Head of caudate nucleus (tissue), 42 donors: ENCODE measurements around the gene CNKSR1.

Experiments
- DNase-seq, 42 donors: peaks; one replicate each; pipeline versions ENCODE4 v3.0.0 to v3.0.0-alpha.2; 2020 to 2021; ENCODE audit warnings: mixed read lengths in 7 of 42
- intact Hi-C: fragments of 100-400 bp; cut with DNase I; formaldehyde crosslinking; loops from one replicate; pipeline ENCODE4 v1.15.0; 2022

The CNKSR1 gene

DNA sequence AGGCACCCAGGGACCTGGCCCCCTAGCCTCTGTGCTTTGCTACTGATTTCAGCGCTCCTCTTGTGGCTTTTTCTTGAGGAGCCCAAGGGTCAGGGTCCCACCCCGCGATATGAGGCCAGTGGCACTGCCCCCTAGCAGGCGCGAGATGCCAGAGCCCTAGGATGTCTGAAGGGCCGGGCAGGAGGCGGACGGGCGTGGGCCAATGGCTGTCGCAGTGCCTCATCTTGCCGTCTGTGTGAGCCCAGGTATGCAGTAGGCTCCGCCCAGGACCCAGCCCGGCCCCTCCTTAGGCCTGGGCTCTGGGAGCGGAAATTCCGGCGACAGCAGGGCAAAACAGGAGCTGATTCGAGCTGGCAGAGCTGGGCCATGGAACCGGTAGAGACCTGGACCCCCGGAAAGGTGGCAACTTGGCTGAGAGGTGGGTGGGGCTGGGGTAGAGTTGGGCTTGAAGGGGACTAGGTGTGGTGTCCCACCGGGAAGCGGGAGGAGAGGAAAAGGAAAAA, at the start of gene CNKSR1:
TSS of gene CNKSR1 (plus strand) at position 310 of the 503 bp plus-strand sequence. CDS start at position 367, 57 bp downstream.
- intact Hi-C loops: no loop called here
- DNase-seq: no peak

DNA sequence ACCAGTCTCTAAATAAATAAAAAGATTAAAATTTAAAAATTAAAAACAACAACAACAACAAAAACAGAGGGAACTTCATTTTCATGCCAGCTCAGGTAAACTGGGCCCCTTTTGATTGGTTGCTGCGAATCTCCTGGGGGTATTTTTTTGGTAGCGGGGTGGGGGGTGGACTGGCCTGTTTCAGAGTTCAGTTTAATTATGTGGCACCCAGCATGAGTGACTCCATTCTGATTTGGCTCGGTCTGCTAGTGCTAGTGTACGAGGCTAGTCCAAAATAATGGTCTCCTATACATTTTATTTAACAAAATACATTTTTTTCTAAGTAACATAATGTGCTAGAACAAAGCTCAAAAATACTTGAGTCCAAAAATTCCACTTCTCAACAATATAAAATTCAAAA, 47.5 kb upstream of the CNKSR1 start:
- DNase-seq: peak in 1 of 42 donors; percentile 31
- intact Hi-C loops: no loop called here

DNA sequence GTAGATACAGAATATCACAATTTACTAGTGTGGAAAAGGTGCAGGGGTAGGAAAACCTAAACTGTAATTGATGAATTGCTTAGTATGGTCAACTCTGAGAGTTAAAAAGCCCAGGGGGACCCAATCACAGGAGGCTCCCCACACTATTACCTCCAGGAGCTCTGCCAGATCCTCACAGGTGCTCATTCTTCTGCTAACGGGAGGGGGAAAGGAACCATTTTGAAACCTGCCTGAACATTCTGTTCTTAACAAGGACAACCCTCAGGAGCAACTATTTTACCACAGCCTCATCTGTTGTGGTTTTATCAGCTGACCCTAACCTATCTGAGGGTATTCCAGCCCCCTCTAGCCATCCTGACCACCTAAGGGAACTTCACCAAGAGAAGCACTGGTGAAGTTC, 46.6 kb upstream of the CNKSR1 start:
- peak in 1 of 42 donors; percentile 8 for DNase-seq
- intact Hi-C loops: no loop called here

DNA sequence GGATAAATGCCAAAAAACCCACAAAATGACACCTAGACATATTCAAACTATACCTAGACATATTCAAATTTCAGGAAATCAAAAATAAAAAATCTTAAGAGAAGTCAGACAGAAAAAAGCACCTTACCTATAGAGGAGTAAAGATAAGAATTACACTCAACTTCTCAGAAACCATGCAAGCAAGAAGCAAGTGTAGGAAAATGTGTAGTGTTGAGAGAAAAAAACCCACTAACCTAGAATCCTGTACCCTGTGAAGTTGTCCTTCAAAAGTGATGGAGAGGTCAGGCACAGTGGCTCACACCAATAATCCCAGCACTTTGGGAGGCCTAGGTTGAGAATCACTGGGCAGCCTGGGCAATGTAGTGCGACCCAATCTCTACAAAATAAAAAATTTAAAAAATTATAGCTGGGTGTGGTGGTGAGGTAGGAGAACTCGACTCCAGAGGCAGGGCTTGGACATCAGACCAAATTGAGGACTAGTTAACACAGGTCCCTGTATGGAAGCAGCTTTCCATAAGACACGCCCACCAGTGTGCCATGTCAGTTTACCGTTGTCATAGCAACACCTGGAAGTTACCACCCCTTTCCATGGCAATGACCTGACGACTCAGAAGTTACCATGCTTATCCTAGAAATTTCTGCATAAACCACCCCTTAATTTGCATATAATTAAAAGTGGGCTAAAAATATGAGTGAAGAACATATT, 45.0 kb upstream of the CNKSR1 start:
- DNase-seq: peak in 3 of 42 donors; percentile 27 to 56 (median 29)
- intact Hi-C loops: no loop called here

- DNase-seq: no peak
- intact Hi-C loops: no loop called here
Observed at GRCh38 chr1:26132834-26133167, 44.5 kb upstream of the CNKSR1 start.

- intact Hi-C loops: no loop called here
- DNase-seq: no peak
Observed at GRCh38 chr1:26134466-26134865, 42.8 kb upstream of the CNKSR1 start.

- intact Hi-C loops: no loop called here
Observed at GRCh38 chr1:26138974-26139558, 38.2 kb upstream of the CNKSR1 start.

GRCh38 chr1:26142159-26142558, 35.1 kb upstream of the CNKSR1 start:
- intact Hi-C loops: no loop called here
- DNase-seq: peak in 1 of 42 donors; percentile 10

More at GRCh38 chr1:26138974-26139558, 38.2 kb upstream of the CNKSR1 start:
- DNase-seq: no peak

- peak; percentile 66 to 96 (median 87) for DNase-seq
- intact Hi-C loops: loop anchor here (2.0 to 5.0 kb wide), 2 partner anchors 40 to 108 kb away; no protein-coding TSS in a partner anchor
Observed at GRCh38 chr1:26145041-26145959, 32.0 kb upstream of the CNKSR1 start.

GRCh38 chr1:26145960-26146294, 31.4 kb upstream of the CNKSR1 start:
- DNase-seq: peak in 1 of 42 donors; percentile 13
- intact Hi-C loops: loop anchor here (2.0 to 5.0 kb wide), 2 partner anchors 41 to 109 kb away; no protein-coding TSS in a partner anchor

DNA sequence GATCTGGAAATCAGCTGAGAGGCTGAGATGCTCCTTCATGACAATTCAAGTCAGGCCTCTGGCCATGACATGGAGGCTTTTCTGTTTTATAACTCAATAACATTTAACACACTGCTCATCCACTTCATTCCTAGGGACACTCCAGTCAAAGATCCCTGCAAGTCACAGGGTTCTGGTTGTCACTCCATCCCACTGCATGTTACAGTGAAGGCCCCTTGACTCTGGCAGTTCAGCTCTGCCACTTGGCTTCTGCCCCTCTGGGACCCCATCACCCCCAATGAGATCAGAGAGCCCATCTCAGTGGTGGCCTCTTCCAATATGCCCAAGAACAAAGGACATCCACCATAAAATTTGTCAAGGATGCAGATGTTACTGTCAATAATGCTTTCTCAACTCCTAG, 28.4 kb upstream of the CNKSR1 start:
- DNase-seq: peak in 3 of 42 donors; percentile 3 to 15 (median 7)
- intact Hi-C loops: loop anchor here (5.0 kb wide), 1 partner anchor 112 kb away; no protein-coding TSS in a partner anchor

GRCh38 chr1:26153966-26154532, 23.2 kb upstream of the CNKSR1 start:
- intact Hi-C loops: no loop called here
- peak in 3 of 42 donors; percentile 7 to 27 (median 22) for DNase-seq

- DNase-seq: peak in 2 of 42 donors; percentile 20 to 22
- intact Hi-C loops: no loop called here
Observed at GRCh38 chr1:26154750-26155149, 22.5 kb upstream of the CNKSR1 start.

DNA sequence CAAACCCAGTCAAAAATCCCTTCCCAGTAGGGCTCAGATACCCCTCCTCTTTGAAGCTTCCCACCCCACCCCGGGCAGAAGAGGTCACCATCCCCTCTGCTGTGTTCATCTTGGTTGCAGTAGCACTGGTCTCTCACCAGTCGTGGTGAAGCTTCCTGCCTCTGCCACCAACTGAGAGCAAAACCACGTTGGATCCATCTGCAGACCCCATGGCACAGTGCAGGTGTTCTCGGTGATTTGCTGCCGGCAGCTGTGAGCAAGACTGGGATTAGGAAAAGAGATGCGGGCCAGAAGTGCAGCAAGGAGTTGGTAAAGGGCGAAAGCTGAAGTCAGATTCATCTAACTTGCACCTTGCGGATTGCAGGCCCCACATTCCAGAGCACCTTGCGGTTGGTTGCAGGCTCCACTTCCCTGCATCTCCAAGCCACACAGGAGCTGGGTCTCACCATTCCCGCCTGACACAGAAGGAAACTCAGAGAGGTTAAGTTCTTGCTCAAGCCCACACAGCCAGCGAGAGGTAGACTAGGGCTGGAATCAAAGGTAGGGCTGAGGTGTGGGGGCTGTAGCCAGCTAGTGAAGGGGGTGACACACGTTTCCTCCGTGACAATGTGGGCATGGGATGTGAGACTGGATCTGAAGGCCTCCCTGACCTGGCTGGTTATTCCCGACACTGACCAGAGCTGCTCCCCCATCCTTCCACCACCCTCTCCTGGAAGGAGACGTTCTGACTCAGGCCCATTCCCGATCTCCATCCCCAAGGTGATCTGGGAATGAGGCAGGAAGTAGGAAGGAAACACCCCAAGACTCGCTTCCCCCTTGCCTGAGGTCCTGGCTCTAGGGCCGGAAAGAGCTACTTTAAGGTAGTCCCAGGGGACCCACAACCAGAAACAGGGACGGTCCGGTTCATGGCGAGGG, 21.7 kb upstream of the CNKSR1 start:
- intact Hi-C loops: no loop called here
- peak in 3 of 42 donors; percentile 1 to 26 (median 26) for DNase-seq

- intact Hi-C loops: no loop called here
- DNase-seq: peak in 4 of 42 donors; percentile 33 to 48 (median 36)
Observed at GRCh38 chr1:26156285-26157038, 20.8 kb upstream of the CNKSR1 start.

DNA sequence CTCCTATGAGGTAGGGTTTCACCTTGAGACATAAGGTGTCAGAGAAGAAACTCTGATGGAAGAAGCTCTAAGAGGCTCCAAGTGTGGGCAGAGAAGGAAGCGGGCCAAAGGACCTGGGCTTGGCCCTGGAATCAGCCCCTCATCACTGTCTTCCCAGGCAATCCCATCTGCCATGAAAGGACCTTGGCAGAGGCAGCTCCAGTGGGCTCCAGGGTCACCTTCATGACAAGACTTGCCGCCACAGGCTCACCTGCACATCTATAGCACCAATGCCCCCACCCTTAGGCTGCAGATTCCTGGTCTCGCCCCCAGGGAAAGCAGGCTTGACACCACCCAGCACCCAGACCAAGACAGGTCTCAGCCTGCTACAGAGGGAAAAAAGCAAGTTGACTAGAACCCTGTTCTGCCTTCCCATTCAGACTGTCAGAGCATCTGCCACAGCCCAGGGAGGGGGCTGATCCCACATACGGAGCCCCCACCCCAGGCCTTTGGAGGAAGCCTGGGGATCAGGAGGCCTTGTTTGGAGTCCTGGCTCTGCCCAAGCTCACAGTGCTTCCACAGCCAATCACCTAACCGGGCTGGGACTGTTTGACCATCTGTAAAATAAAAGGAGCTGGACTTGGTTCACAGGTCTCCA, 18.9 kb upstream of the CNKSR1 start:
- peak in 2 of 42 donors; percentile 12 to 13 for DNase-seq
- intact Hi-C loops: no loop called here
